GM23248 (cell line): ENCODE results near the gene POR.
"Not testable (repeated sequence)": the region's sequence is repeated elsewhere in the genome, so short reads cannot be mapped to it uniquely, and the experiment has no call there.

Source experiments
- EZH2 ChIP-seq: fragments of 200-600 bp; sonication (generic); IDR thresholded peaks from 2 replicates; pipeline ENCODE4 v1.6.1; 2018; ENCODE audit warnings: antibody characterized with exemption, mild to moderate bottlenecking; ENCODE audit not compliant: insufficient read depth, poor library complexity, severe bottlenecking
- EZH2phosphoT487 ChIP-seq: fragments of 200-600 bp; sonication (generic); IDR thresholded peaks from 2 replicates; pipeline ENCODE4 v1.6.1; 2018; ENCODE audit warnings: antibody characterized with exemption, moderate library complexity, mild to moderate bottlenecking, low read depth; ENCODE audit not compliant: insufficient read depth

DNA sequence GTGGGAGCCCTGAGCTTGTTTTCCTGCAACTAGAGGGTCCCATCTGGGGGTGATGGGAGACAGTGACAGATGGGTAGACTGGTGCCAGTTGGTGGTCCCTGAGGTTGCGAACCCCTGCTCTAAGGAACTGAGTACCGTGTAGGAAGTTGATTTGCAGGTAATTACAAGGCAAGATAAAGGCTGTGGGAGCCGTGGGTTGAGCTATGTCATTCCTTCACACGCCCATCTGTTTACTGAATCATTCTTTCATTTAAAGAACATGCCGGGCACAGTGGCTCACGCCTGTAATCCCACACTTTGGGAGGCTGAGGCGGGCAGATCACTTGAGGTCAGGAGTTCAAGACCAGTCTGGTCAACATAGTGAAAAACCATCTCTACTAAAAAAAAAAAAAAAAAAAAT is 23.7 kb upstream of the POR start:
- TF ChIP-seq EZH2, EZH2phosphoT487: not testable (repeated sequence)
